ENCODE results near the gene NFIA. TPM values are rescaled to one million over a fixed set of nuclear protein-coding genes. Genes with fewer than 3 reads are reported as not detected.

Gene NFIA
- total and polyA plus RNA-seq, 9 of the 15 experiments (the other 6 are each of a cell fraction or from before 2014, with no cell fraction given), result 5.3 to 24.9 (median 9.8) TPM

DNA sequence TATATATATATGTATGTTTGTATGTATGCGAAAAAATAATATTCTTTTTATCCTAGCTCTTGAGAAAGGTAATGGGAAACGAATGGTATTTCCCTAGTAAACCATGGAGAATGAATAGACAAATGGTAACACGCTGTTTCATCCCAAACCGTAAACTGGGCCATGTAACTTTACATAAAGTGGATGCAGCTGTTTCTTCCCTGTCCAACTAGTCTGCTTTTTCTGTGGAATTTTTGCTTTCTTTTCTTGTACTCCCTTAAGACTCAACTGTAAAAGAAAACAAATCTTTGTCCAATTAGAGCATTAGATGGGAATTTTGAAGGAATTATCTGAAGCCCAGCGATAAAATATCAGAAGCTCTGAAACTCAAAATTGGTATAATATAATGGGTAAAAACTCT lies 198.1 kb downstream of the NFIA start (continued):
- TF ChIP-seq ZNF184 (CRISPR knock-in tag; IDR thresholded peaks at IDR 0.05) (no peak), ZNF696 (CRISPR knock-in tag; conservative IDR thresholded peaks at IDR 0.05) (no peak), BCOR (IDR thresholded peaks at IDR 0.05) (no peak)
- TF ChIP-seq, protein P1, sequence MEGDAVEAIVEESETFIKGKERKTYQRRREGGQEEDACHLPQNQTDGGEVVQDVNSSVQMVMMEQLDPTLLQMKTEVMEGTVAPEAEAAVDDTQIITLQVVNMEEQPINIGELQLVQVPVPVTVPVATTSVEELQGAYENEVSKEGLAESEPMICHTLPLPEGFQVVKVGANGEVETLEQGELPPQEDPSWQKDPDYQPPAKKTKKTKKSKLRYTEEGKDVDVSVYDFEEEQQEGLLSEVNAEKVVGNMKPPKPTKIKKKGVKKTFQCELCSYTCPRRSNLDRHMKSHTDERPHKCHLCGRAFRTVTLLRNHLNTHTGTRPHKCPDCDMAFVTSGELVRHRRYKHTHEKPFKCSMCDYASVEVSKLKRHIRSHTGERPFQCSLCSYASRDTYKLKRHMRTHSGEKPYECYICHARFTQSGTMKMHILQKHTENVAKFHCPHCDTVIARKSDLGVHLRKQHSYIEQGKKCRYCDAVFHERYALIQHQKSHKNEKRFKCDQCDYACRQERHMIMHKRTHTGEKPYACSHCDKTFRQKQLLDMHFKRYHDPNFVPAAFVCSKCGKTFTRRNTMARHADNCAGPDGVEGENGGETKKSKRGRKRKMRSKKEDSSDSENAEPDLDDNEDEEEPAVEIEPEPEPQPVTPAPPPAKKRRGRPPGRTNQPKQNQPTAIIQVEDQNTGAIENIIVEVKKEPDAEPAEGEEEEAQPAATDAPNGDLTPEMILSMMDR (IDR thresholded peaks at IDR 0.05 in 2 of 3, conservative IDR thresholded peaks at IDR 0.05 in 1 of 3; ENCODE audit: insufficient read depth in 2 of 3, low read depth in 1 of 3, low read length in 3 of 3), result no peak
- TF ChIP-seq, protein P2, sequence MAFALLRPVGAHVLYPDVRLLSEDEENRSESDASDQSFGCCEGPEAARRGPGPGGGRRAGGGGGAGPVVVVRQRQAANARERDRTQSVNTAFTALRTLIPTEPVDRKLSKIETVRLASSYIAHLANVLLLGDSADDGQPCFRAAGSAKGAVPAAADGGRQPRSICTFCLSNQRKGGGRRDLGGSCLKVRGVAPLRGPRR (CRISPR knock-in tag; IDR thresholded peaks at IDR 0.05), result no peak

DNA sequence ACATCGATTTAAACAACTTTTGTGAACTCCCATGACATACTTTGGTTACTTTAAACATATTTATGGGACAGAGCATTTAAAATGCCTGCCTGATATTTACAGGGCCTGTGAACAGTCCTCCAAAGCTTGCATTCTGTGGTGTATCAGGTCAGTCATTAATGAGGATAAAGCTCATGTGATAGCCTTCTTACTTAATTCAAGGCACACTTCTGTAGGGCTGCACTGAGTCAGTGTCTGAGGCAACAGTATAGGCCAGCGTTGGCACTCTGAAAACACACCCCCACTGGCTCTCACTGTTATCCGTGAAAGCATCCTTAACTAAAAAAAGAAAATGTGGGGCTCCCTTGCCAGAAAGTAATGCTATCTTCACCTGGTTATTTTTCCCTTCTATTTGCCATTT lies 200.0 kb downstream of the NFIA start:
- Histone ChIP-seq H2AFZ (ENCODE audit: low read depth, low read length) (no peak overlapping the region), H3K9ac (ENCODE audit: insufficient read depth in 1 of 2, low read depth in 2 of 2, low read length in 2 of 2) (no peak overlapping the region), H3K9me1 (ENCODE audit: control insufficient read depth, insufficient read depth, low read length) (no peaks in the 10 kb centered on the region), H3K4me2 (ENCODE audit: insufficient read depth, low read length) (no peak overlapping the region), H3K79me2 (ENCODE audit: control insufficient read depth, insufficient read depth, low read length) (no peaks in the 10 kb centered on the region), H3K4me3 (no peak overlapping the region), H4K20me1 (replicated peaks; ENCODE audit: control insufficient read depth, insufficient read depth, low read length) (no peaks in the 10 kb centered on the region), H3K9me3 (replicated peaks; ENCODE audit: control insufficient read depth, insufficient read depth, low read depth, low read length) (no peaks in the 10 kb centered on the region), H3K27me3 (ENCODE audit: control insufficient read depth in 2 of 2, insufficient read depth in 2 of 2, low read length in 2 of 2) (no peaks in the 10 kb centered on the region), H3K27ac (ENCODE audit: extremely low read depth, low read depth, low read length) (no peak overlapping the region), H3K4me1 (replicated peaks in 1 of 2; ENCODE audit: control insufficient read depth in 2 of 2, insufficient read depth in 2 of 2, low read length in 2 of 2) (no peaks in the 10 kb centered on the region), H3K36me3 (ENCODE audit: control insufficient read depth, insufficient read depth, low read length) (peaks cover 8% of the 10 kb centered on the region; the same call in 1 of the 3 replicates)
- WGBS (ENCODE audit: insufficient coverage, low coverage, missing lambda C conversion rate), result 59% methylated on average over 3 of the region's 3 CpGs
- TF ChIP-seq RBBP5 (IDR thresholded peaks at IDR 0.05; ENCODE audit: borderline replicate concordance, insufficient read depth, low read length, poor library complexity, severe bottlenecking) (no peak), NCOR1 (IDR thresholded peaks at IDR 0.05) (no peak), ZC3H4 (CRISPR knock-in tag; IDR thresholded peaks at IDR 0.05; ENCODE audit: borderline replicate concordance) (no peak), DNMT1 (IDR thresholded peaks at IDR 0.05) (no peak), CHD4 (IDR thresholded peaks at IDR 0.05; ENCODE audit: insufficient read depth, insufficient replicate concordance, low read depth, low read length, poor library complexity, severe bottlenecking) (no peak), CTBP1 (IDR thresholded peaks at IDR 0.05; ENCODE audit: borderline replicate concordance) (no peak), ASH1L (IDR thresholded peaks at IDR 0.05; ENCODE audit: borderline replicate concordance, low read depth, partially characterized antibody) (no peak)
- TF ChIP-seq, protein P3, sequence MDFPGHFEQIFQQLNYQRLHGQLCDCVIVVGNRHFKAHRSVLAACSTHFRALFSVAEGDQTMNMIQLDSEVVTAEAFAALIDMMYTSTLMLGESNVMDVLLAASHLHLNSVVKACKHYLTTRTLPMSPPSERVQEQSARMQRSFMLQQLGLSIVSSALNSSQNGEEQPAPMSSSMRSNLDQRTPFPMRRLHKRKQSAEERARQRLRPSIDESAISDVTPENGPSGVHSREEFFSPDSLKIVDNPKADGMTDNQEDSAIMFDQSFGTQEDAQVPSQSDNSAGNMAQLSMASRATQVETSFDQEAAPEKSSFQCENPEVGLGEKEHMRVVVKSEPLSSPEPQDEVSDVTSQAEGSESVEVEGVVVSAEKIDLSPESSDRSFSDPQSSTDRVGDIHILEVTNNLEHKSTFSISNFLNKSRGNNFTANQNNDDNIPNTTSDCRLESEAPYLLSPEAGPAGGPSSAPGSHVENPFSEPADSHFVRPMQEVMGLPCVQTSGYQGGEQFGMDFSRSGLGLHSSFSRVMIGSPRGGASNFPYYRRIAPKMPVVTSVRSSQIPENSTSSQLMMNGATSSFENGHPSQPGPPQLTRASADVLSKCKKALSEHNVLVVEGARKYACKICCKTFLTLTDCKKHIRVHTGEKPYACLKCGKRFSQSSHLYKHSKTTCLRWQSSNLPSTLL (IDR thresholded peaks at IDR 0.05), result no peak
- TF ChIP-seq, protein P4, sequence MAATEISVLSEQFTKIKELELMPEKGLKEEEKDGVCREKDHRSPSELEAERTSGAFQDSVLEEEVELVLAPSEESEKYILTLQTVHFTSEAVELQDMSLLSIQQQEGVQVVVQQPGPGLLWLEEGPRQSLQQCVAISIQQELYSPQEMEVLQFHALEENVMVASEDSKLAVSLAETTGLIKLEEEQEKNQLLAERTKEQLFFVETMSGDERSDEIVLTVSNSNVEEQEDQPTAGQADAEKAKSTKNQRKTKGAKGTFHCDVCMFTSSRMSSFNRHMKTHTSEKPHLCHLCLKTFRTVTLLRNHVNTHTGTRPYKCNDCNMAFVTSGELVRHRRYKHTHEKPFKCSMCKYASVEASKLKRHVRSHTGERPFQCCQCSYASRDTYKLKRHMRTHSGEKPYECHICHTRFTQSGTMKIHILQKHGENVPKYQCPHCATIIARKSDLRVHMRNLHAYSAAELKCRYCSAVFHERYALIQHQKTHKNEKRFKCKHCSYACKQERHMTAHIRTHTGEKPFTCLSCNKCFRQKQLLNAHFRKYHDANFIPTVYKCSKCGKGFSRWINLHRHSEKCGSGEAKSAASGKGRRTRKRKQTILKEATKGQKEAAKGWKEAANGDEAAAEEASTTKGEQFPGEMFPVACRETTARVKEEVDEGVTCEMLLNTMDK (IDR thresholded peaks at IDR 0.05; ENCODE audit: borderline replicate concordance, insufficient read depth, low read depth, low read length, poor library complexity, severe bottlenecking), result no peak
- no peak for DNase-seq (ENCODE audit: extremely low read depth in 1 of 4, low spot score in 3 of 4)
- in situ Hi-C loops (cut with MboI), result no loop called here
- FAIRE-seq, result no peak
- intact Hi-C loops (cut with micrococcal nuclease), result no loop called here
- ATAC-seq, result no peak
- ChIA-PET POLR2A (interaction anchor here (1.3 kb wide), 1 partner anchor 11 kb away, joined by 4 read pairs; no protein-coding TSS in a partner anchor), CTCF (ENCODE audit: low intra/inter-chr PET ratio) (no interaction called here)
- no TSS peak for BruUV-seq (replicated peaks)
